ENCODE measurements around the gene FGFR4. TPM values are rescaled to one million over a fixed set of nuclear protein-coding genes. Genes with fewer than 3 reads are reported as not detected.

FGFR4 gene
- polyA plus RNA-seq, 1 donor (not counting 4 experiments of a cell fraction or from before 2014, with no cell fraction given): 0.62 TPM

GRCh38 chr5:177105691-177106476 is 19.2 kb downstream of the FGFR4 start:
- no peak for TF ChIP-seq CTCF (optimal IDR thresholded peaks at IDR 0.05 in 1 of 3, IDR thresholded peaks at IDR 0.05 in 1 of 3, conservative IDR thresholded peaks at IDR 0.05 in 1 of 3; ENCODE audit: extremely low read depth in 1 of 3, insufficient read depth in 2 of 3, low read length in 3 of 3)
- no peak for TF ChIP-seq EZH2 (IDR thresholded peaks at IDR 0.05; ENCODE audit: low read length)
- dilution Hi-C loops (cut with MboI; ENCODE audit: extremely low pct_ligation_motif_present, low sequenced_read_pairs): no loop called here
- no peak overlapping the region for H3K4me2 ChIP-seq (ENCODE audit: control insufficient read depth, extremely low read depth, insufficient read depth, low read depth, low read length)

DNA sequence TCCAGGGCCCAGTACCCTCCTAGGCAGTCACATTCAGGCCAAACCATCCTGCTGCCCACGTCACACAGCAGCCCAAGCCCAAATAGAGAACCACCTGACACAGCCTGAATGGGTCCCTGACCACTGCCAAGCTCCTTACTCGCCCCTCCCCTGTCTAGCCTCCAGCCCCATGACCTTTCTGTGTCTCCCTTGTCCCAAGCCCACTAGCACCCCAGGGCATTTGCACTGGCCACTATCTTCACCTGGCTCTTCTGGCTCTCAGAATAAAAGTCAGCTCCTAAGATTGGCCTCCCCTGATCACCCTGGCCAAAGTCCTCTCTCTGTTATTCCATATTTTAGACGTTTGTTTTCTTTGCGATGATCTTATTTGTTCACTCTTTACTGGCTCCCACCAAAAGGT is 20.4 kb downstream of the FGFR4 start:
- no peaks in the 10 kb centered on the region for H4K20me1 ChIP-seq (ENCODE audit: control insufficient read depth, extremely low read depth, insufficient read depth, low read length)
- H3K27ac ChIP-seq (ENCODE audit: control insufficient read depth, insufficient read depth, low read length): no peak overlapping the region
- no peak overlapping the region for H3K4me2 ChIP-seq (ENCODE audit: control insufficient read depth, extremely low read depth, insufficient read depth, low read depth, low read length)
- no peaks in the 10 kb centered on the region for H3K36me3 ChIP-seq (ENCODE audit: control insufficient read depth in 2 of 2, extremely low read depth in 1 of 2, insufficient read depth in 2 of 2, low read length in 2 of 2)
- no peak overlapping the region for H3K9ac ChIP-seq (ENCODE audit: control insufficient read depth, extremely low read depth, insufficient read depth, low read length)
- H3K27me3 ChIP-seq (ENCODE audit: control insufficient read depth, extremely low read depth, insufficient read depth, low read length): peaks cover 3% of the 10 kb centered on the region
- H3K4me1 ChIP-seq (ENCODE audit: control insufficient read depth, extremely low read depth, insufficient read depth, low read length): no peaks in the 10 kb centered on the region
- no peaks in the 10 kb centered on the region for H3K9me3 ChIP-seq (ENCODE audit: control insufficient read depth, low read depth, low read length)
- no peak overlapping the region for H2AFZ ChIP-seq (ENCODE audit: control insufficient read depth, low read length)
- TF ChIP-seq EZH2 (IDR thresholded peaks at IDR 0.05; ENCODE audit: low read length): no peak
- no peak for TF ChIP-seq CTCF (optimal IDR thresholded peaks at IDR 0.05 in 1 of 3, IDR thresholded peaks at IDR 0.05 in 1 of 3, conservative IDR thresholded peaks at IDR 0.05 in 1 of 3; ENCODE audit: extremely low read depth in 1 of 3, insufficient read depth in 2 of 3, low read length in 3 of 3)
- no peaks in the 10 kb centered on the region for H3K9me1 ChIP-seq (ENCODE audit: control insufficient read depth, extremely low read depth, insufficient read depth, low read length)
- no peak for FAIRE-seq
- no peaks in the 10 kb centered on the region for H3K79me2 ChIP-seq (ENCODE audit: control insufficient read depth, insufficient read depth, low read length)
- dilution Hi-C loops (cut with MboI; ENCODE audit: extremely low pct_ligation_motif_present, low sequenced_read_pairs): no loop called here
- H3K4me3 ChIP-seq (ENCODE audit: control insufficient read depth in 2 of 3, extremely low read depth in 1 of 3, insufficient read depth in 2 of 3, low read depth in 1 of 3, low read length in 3 of 3): no peak overlapping the region
- no peak for DNase-seq (ENCODE audit: low read depth, low spot score)

More at GRCh38 chr5:177105691-177106476, 19.2 kb downstream of the FGFR4 start:
- Histone ChIP-seq H3K79me2 (ENCODE audit: control insufficient read depth, insufficient read depth, low read length) (no peaks in the 10 kb centered on the region), H4K20me1 (ENCODE audit: control insufficient read depth, extremely low read depth, insufficient read depth, low read length) (no peaks in the 10 kb centered on the region), H3K9me3 (ENCODE audit: control insufficient read depth, low read depth, low read length) (no peaks in the 10 kb centered on the region), H3K9ac (ENCODE audit: control insufficient read depth, extremely low read depth, insufficient read depth, low read length) (no peak overlapping the region), H3K27ac (ENCODE audit: control insufficient read depth, insufficient read depth, low read length) (no peak overlapping the region), H2AFZ (ENCODE audit: control insufficient read depth, low read length) (no peak overlapping the region), H3K4me1 (ENCODE audit: control insufficient read depth, extremely low read depth, insufficient read depth, low read length) (no peaks in the 10 kb centered on the region), H3K9me1 (ENCODE audit: control insufficient read depth, extremely low read depth, insufficient read depth, low read length) (no peaks in the 10 kb centered on the region), H3K4me3 (ENCODE audit: control insufficient read depth in 2 of 3, extremely low read depth in 1 of 3, insufficient read depth in 2 of 3, low read depth in 1 of 3, low read length in 3 of 3) (no peak overlapping the region), H3K27me3 (ENCODE audit: control insufficient read depth, extremely low read depth, insufficient read depth, low read length) (peaks cover 3% of the 10 kb centered on the region), H3K36me3 (ENCODE audit: control insufficient read depth in 2 of 2, extremely low read depth in 1 of 2, insufficient read depth in 2 of 2, low read length in 2 of 2) (no peaks in the 10 kb centered on the region)
- DNase-seq (ENCODE audit: low read depth, low spot score): no peak
- no peak for FAIRE-seq
